Neural cell (in vitro differentiated cells): Measurements from ENCODE around the gene RNF144A. TPM values are rescaled to one million over a fixed set of nuclear protein-coding genes. Genes with fewer than 3 reads are reported as not detected.

ENCODE experiments used
- H2AFZ ChIP-seq: fragments of 200-600, 300-800 bp; sonication (generic), shearing (Covaris generic); 2 replicates; pipeline ENCODE4 v1.6.0; 2014; ENCODE audit warnings: low read depth, mild to moderate bottlenecking, antibody characterized with exemption, low read length, moderate library complexity
- H3F3A ChIP-seq: fragments of 200-600 bp; shearing (Covaris generic); 2 replicates; pipeline ENCODE4 v1.6.1; 2016; ENCODE audit warnings: mild to moderate bottlenecking, moderate library complexity, mixed read lengths, antibody characterized with exemption, low read length; ENCODE audit not compliant: insufficient read depth, poor library complexity, severe bottlenecking
- H3K27ac ChIP-seq: fragments of 200-600, 300-800 bp; sonication (generic), shearing (Covaris generic); 2 replicates; pipeline ENCODE4 v1.5.1; 2014; ENCODE audit warnings: mild to moderate bottlenecking, low read length, moderate library complexity
- H3K27me3 ChIP-seq: fragments of 300-800, 200-600 bp; sonication (generic), shearing (Covaris generic); 2 replicates; pipeline ENCODE4 v1.6.0; 2014; ENCODE audit warnings: mild to moderate bottlenecking, low read depth, low read length, moderate library complexity; ENCODE audit not compliant: insufficient read depth
- H3K36me3 ChIP-seq: fragments of 300-800, 200-600 bp; sonication (generic), shearing (Covaris generic); 2 replicates; pipeline ENCODE4 v1.5.1; 2014; ENCODE audit warnings: mild to moderate bottlenecking, antibody characterized with exemption, low read length, moderate library complexity; ENCODE audit not compliant: insufficient read depth
- H3K4me2 ChIP-seq: fragments of 300-800, 200-600 bp; sonication (generic), shearing (Covaris generic); 2 replicates; pipeline ENCODE4 v1.6.0; 2014; ENCODE audit warnings: mild to moderate bottlenecking, low read length
- H3K4me3 ChIP-seq: fragments of 300-800, 200-600 bp; sonication (generic), shearing (Covaris generic); 2 replicates; pipeline ENCODE4 v1.5.1; 2014; ENCODE audit warnings: mild to moderate bottlenecking, low read length, moderate library complexity
- H3K79me2 ChIP-seq: fragments of 200-600 bp; shearing (Covaris generic); replicated peaks from 2 replicates; pipeline ENCODE4 v1.6.0; 2014; ENCODE audit warnings: mild to moderate bottlenecking, low read length, moderate library complexity; ENCODE audit not compliant: insufficient read depth
- H3K9ac ChIP-seq: fragments of 300-800, 200-600 bp; sonication (generic), shearing (Covaris generic); 2 replicates; pipeline ENCODE4 v1.6.1; 2016; ENCODE audit warnings: mild to moderate bottlenecking, low read length, mixed read lengths
- H3K9me2 ChIP-seq: fragments of 200-600 bp; shearing (Covaris generic); 2 replicates; pipeline ENCODE4 v1.6.1; 2016; ENCODE audit warnings: mild to moderate bottlenecking, low read length, mixed read lengths; ENCODE audit not compliant: insufficient read depth
- H3K9me3 ChIP-seq: fragments of 200-600, 300-800 bp; sonication (generic), shearing (Covaris generic); 2 replicates; pipeline ENCODE4 v1.6.1; 2016; ENCODE audit warnings: mild to moderate bottlenecking, mixed run types, low read length, moderate library complexity, mixed read lengths
- H4K20me1 ChIP-seq: fragments of 200-600 bp; shearing (Covaris generic); 2 replicates; pipeline ENCODE4 v1.6.1; 2016; ENCODE audit warnings: mild to moderate bottlenecking, mixed run types; ENCODE audit not compliant: insufficient read depth
- EP300 ChIP-seq: fragments of 450-650 bp; conservative IDR thresholded peaks from 2 replicates; pipeline ENCODE4 v1.6.1; 2014; ENCODE audit warnings: antibody characterized with exemption, mild to moderate bottlenecking, moderate library complexity; ENCODE audit not compliant: poor library complexity, severe bottlenecking
- EZH2 ChIP-seq: fragments of 200-600, 300-800 bp; shearing (Covaris generic), sonication (generic); IDR thresholded peaks from 2 replicates; pipeline ENCODE4 v1.6.1; 2014; ENCODE audit warnings: antibody characterized with exemption, low read length, borderline replicate concordance, mild to moderate bottlenecking; ENCODE audit not compliant: insufficient read depth, poor library complexity, severe bottlenecking
- MXI1 ChIP-seq: fragments of 450-650 bp; conservative IDR thresholded peaks from 2 replicates; pipeline ENCODE4 v1.6.1; 2014; ENCODE audit warnings: antibody characterized with exemption, mild to moderate bottlenecking; ENCODE audit not compliant: poor library complexity, severe bottlenecking
- POLR2AphosphoS5 ChIP-seq: IDR thresholded peaks from 2 replicates; pipeline ENCODE4 v1.6.1; 2012
- RAD21 ChIP-seq: fragments of 450-650 bp; conservative IDR thresholded peaks from 2 replicates; pipeline ENCODE4 v1.6.1; 2014; ENCODE audit warnings: antibody characterized with exemption, mild to moderate bottlenecking, moderate library complexity
- SMC3 ChIP-seq: fragments of 450-650 bp; conservative IDR thresholded peaks from 2 replicates; pipeline ENCODE4 v1.6.1; 2014; ENCODE audit warnings: antibody characterized with exemption, mild to moderate bottlenecking, moderate library complexity; ENCODE audit not compliant: poor library complexity
- TAF1 ChIP-seq: IDR thresholded peaks from 2 replicates; pipeline ENCODE4 v1.6.1; 2012; ENCODE audit warnings: low read depth
- polyA plus RNA-seq: library from polyadenylated mRNA; depleted of rRNA; stranded (reverse); fragments of >200 nt; gene quantifications from 2 replicates; pipeline ENCODE4 v1.2.3, GENCODE V29; 2014
- TF ChIP-seq, protein P1 (sequence below): fragments of 450-650 bp; IDR thresholded peaks from 2 replicates; pipeline ENCODE4 v1.5.1; 2014; ENCODE audit warnings: antibody characterized with exemption, mild to moderate bottlenecking, moderate library complexity; ENCODE audit not compliant: poor library complexity, severe bottlenecking
- TF ChIP-seq, protein P2 (sequence below): IDR thresholded peaks from 2 replicates; pipeline ENCODE4 v1.6.1; 2012; ENCODE audit warnings: borderline replicate concordance

The RNF144A gene
- polyA plus RNA-seq, 1 donor from 2014 or later, result 26.9 TPM

DNA sequence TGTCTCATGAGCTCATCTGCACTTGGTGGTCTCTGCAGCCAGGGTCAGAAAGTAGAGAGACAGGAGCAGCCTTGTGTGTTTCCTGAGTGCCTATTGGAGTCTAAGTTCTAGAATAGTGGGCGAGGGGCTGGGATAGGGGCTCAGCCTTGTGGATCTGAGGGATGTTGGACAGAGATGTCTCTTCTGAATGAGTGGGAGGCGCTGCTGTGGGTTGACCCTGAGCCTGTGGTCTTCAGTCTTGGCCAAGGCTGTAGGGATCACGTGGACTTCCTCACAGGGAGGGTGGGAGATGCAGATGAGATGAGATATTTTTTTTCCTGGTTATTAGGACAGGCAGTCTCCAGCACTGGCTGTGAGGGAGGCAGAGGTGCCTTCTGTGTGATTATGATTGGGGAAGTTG, 61.8 kb downstream of the RNF144A start:
- Histone ChIP-seq H3K27me3 (no peaks in the 10 kb centered on the region), H3K27ac (no peak overlapping the region)

DNA sequence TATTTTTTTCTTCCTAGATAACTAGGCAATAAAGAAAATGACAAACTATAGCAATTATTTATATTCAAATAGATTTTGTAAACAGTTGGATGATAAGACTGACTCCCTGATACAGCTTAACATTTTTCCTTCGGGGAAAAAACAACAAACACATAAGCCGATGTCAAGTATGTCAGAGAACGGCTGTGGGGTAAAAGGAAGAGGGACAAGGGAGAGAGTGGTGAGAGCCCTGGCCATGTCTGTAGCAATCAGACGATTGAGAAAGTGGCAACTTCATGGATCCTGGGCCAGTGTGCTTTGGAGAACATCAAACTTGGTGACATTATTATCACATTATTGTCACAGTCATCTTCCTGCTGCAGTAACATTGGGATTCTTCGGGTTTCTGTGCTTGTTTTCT, 65.2 kb downstream of the RNF144A start:
- Histone ChIP-seq H3K4me3 (no peak overlapping the region), H3F3A (no peaks in the 10 kb centered on the region), H3K4me2 (no peak overlapping the region), H3K9me2 (no peaks in the 10 kb centered on the region), H4K20me1 (no peaks in the 10 kb centered on the region), H3K9ac (no peak overlapping the region), H3K27me3 (no peaks in the 10 kb centered on the region), H3K9me3 (peaks cover 8% of the 10 kb centered on the region), H2AFZ (no peak overlapping the region), H3K27ac (peak overlapping the region; percentile 31), H3K79me2 (peaks cover 9% of the 10 kb centered on the region), H3K36me3 (no peaks in the 10 kb centered on the region)
- TF ChIP-seq EZH2 (no peak), MXI1 (no peak), SMC3 (no peak)
- TF ChIP-seq, protein P1, sequence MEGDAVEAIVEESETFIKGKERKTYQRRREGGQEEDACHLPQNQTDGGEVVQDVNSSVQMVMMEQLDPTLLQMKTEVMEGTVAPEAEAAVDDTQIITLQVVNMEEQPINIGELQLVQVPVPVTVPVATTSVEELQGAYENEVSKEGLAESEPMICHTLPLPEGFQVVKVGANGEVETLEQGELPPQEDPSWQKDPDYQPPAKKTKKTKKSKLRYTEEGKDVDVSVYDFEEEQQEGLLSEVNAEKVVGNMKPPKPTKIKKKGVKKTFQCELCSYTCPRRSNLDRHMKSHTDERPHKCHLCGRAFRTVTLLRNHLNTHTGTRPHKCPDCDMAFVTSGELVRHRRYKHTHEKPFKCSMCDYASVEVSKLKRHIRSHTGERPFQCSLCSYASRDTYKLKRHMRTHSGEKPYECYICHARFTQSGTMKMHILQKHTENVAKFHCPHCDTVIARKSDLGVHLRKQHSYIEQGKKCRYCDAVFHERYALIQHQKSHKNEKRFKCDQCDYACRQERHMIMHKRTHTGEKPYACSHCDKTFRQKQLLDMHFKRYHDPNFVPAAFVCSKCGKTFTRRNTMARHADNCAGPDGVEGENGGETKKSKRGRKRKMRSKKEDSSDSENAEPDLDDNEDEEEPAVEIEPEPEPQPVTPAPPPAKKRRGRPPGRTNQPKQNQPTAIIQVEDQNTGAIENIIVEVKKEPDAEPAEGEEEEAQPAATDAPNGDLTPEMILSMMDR, result no peak
- TF ChIP-seq, protein P2, sequence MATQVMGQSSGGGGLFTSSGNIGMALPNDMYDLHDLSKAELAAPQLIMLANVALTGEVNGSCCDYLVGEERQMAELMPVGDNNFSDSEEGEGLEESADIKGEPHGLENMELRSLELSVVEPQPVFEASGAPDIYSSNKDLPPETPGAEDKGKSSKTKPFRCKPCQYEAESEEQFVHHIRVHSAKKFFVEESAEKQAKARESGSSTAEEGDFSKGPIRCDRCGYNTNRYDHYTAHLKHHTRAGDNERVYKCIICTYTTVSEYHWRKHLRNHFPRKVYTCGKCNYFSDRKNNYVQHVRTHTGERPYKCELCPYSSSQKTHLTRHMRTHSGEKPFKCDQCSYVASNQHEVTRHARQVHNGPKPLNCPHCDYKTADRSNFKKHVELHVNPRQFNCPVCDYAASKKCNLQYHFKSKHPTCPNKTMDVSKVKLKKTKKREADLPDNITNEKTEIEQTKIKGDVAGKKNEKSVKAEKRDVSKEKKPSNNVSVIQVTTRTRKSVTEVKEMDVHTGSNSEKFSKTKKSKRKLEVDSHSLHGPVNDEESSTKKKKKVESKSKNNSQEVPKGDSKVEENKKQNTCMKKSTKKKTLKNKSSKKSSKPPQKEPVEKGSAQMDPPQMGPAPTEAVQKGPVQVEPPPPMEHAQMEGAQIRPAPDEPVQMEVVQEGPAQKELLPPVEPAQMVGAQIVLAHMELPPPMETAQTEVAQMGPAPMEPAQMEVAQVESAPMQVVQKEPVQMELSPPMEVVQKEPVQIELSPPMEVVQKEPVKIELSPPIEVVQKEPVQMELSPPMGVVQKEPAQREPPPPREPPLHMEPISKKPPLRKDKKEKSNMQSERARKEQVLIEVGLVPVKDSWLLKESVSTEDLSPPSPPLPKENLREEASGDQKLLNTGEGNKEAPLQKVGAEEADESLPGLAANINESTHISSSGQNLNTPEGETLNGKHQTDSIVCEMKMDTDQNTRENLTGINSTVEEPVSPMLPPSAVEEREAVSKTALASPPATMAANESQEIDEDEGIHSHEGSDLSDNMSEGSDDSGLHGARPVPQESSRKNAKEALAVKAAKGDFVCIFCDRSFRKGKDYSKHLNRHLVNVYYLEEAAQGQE, result no peak

More for the DNA sequence above, 61.8 kb downstream of the RNF144A start:
- Histone ChIP-seq H3K9me3 (peaks cover 8% of the 10 kb centered on the region), H2AFZ (no peak overlapping the region), H3K9me2 (no peaks in the 10 kb centered on the region), H4K20me1 (no peaks in the 10 kb centered on the region), H3F3A (no peaks in the 10 kb centered on the region), H3K4me3 (no peak overlapping the region), H3K4me2 (no peak overlapping the region), H3K79me2 (peaks cover 4% of the 10 kb centered on the region), H3K9ac (no peak overlapping the region), H3K36me3 (no peaks in the 10 kb centered on the region)
- TF ChIP-seq TAF1, result no peak
- TF ChIP-seq MXI1, result no peak

DNA sequence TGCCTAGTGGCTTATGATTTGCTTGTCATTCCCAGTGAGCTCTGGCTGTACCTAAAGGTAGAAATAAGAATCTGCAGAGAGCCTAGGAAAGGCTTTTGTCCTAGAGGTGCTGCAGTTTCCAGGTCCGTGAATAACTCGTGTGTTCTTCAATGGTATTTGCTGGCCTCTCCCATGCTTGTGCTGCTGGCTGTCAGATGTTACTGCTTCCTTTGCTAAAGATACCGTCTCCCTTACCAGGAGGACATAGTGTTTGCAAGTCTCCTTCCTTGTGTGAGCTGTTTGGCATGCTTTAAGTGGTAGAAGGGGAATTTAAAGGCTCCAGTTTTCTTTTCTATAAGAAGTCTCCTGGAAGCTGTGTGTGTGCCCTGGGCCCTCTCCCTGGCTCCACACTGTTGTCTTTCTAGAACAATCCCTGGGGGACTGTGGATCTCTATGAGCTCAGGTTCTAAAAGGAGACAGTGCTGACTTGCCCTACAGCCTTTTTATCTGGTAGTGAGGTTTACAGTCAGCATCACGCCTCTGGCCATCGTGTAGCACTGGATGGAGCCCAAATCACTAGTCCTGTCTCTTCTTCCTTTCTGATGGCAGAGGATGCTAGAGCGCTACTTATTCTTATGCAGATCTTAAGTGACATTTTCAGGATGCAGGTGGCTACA, 65.8 kb downstream of the RNF144A start:
- Histone ChIP-seq H3K36me3 (no peaks in the 10 kb centered on the region), H3K9ac (peak overlapping the region; percentile 7), H3K27ac (peak overlapping the region; percentile 31), H3F3A (no peaks in the 10 kb centered on the region), H2AFZ (no peak overlapping the region), H3K4me2 (no peak overlapping the region), H3K79me2 (peaks cover 9% of the 10 kb centered on the region), H3K9me3 (peaks cover 8% of the 10 kb centered on the region), H4K20me1 (no peaks in the 10 kb centered on the region), H3K9me2 (no peaks in the 10 kb centered on the region), H3K27me3 (no peaks in the 10 kb centered on the region), H3K4me3 (no peak overlapping the region)
- TF ChIP-seq SMC3 (no peak), TAF1 (no peak), MXI1 (no peak), EP300 (no peak), RAD21 (no peak), EZH2 (no peak), POLR2AphosphoS5 (no peak)
- TF ChIP-seq, protein P2, result no peak
- TF ChIP-seq, protein P1, result no peak
